ENCODE data around the gene JUN.
"Not testable (repeated sequence)": the region's sequence is repeated elsewhere in the genome, so short reads cannot be mapped to it uniquely, and the experiment has no call there.

JUN gene

GRCh38 chr1:58805716-58806571 is 22.1 kb upstream of the JUN start:
- no peak overlapping the region for H3K4me3 ChIP-seq (ENCODE audit: low read depth, low read length)
- DNase-seq (ENCODE audit: low read depth) = no peak
- TF ChIP-seq, protein P1, sequence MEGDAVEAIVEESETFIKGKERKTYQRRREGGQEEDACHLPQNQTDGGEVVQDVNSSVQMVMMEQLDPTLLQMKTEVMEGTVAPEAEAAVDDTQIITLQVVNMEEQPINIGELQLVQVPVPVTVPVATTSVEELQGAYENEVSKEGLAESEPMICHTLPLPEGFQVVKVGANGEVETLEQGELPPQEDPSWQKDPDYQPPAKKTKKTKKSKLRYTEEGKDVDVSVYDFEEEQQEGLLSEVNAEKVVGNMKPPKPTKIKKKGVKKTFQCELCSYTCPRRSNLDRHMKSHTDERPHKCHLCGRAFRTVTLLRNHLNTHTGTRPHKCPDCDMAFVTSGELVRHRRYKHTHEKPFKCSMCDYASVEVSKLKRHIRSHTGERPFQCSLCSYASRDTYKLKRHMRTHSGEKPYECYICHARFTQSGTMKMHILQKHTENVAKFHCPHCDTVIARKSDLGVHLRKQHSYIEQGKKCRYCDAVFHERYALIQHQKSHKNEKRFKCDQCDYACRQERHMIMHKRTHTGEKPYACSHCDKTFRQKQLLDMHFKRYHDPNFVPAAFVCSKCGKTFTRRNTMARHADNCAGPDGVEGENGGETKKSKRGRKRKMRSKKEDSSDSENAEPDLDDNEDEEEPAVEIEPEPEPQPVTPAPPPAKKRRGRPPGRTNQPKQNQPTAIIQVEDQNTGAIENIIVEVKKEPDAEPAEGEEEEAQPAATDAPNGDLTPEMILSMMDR (IDR thresholded peaks at IDR 0.05; ENCODE audit: low read depth, low read length) = no peak
- TF ChIP-seq MYC (IDR thresholded peaks at IDR 0.05; ENCODE audit: low read depth, low read length) (no peak), MAX (IDR thresholded peaks at IDR 0.05; ENCODE audit: low read depth, low read length) (no peak), POLR2A (IDR thresholded peaks at IDR 0.05; ENCODE audit: extremely low read depth, insufficient read length) (no peak)

- DNase-seq (ENCODE audit: low read depth) = no peak
- no peak overlapping the region for H3K4me3 ChIP-seq (ENCODE audit: low read depth, low read length)
- TF ChIP-seq MAX (IDR thresholded peaks at IDR 0.05; ENCODE audit: low read depth, low read length) (no peak), POLR2A (IDR thresholded peaks at IDR 0.05; ENCODE audit: extremely low read depth, insufficient read length) (no peak), MYC (IDR thresholded peaks at IDR 0.05; ENCODE audit: low read depth, low read length) (no peak)
- TF ChIP-seq, protein P1 (IDR thresholded peaks at IDR 0.05; ENCODE audit: low read depth, low read length) = no peak
These were observed 21.2 kb upstream of the JUN start for GRCh38 chr1:58804853-58805565.

DNA sequence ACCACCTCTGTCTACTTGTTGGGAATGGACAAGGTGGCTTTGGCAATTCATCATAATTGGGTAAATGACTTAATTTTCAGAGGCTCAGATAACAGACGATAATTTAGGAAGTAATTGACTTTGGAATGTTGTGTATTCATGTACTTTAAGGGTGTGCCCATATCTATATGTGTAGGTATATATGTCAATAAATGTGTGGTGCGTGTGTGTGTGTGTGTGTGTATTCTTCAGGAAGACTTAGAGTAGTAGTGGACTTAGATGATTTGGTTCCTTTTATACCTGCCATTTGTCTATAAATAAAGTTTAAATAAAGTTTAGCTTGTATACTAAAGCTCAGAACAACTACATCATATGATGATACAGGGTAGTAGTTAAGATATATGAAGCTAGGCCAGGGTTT is 20.0 kb upstream of the JUN start:
- H3K4me3 ChIP-seq (ENCODE audit: low read depth, low read length) = no peak overlapping the region
- TF ChIP-seq POLR2A (IDR thresholded peaks at IDR 0.05; ENCODE audit: extremely low read depth, insufficient read length) = no peak
- no peak for TF ChIP-seq MAX (IDR thresholded peaks at IDR 0.05; ENCODE audit: low read depth, low read length)
- TF ChIP-seq, protein P1 (IDR thresholded peaks at IDR 0.05; ENCODE audit: low read depth, low read length) = no peak
- no peak for TF ChIP-seq MYC (IDR thresholded peaks at IDR 0.05; ENCODE audit: low read depth, low read length)
- no peak for DNase-seq (ENCODE audit: low read depth)

- TF ChIP-seq POLR2A (IDR thresholded peaks at IDR 0.05; ENCODE audit: extremely low read depth, insufficient read length) = no peak
- TF ChIP-seq, protein P1 (IDR thresholded peaks at IDR 0.05; ENCODE audit: low read depth, low read length) = no peak
- no peak for TF ChIP-seq MAX (IDR thresholded peaks at IDR 0.05; ENCODE audit: low read depth, low read length)
- no peak for TF ChIP-seq MYC (IDR thresholded peaks at IDR 0.05; ENCODE audit: low read depth, low read length)
- no peak for DNase-seq (ENCODE audit: low read depth)
- no peak overlapping the region for H3K4me3 ChIP-seq (ENCODE audit: low read depth, low read length)
These were observed 19.0 kb upstream of the JUN start for GRCh38 chr1:58802640-58803399.

DNA sequence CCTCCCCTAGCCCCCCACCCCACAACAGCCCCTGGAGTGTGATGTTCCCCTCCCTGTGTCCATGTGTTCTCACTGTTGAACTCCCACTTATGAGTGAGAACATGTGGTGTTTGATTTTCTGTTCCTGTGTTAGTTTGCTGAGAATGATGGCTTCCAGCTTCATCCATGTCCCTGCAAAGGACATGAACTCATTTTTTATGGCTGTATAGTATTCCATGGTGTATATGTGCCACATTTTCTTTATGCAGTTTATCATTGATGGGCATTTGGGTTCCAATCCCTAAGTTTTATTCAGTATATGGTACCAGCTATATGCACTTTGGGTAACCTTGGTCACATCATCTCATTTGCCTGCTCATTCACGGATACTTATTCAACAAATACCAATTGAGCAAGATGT is 17.4 kb upstream of the JUN start:
- DNase-seq (ENCODE audit: low read depth); H3K4me3 ChIP-seq (ENCODE audit: low read depth, low read length): not testable (repeated sequence)

- no peak for DNase-seq (ENCODE audit: low read depth)
- TF ChIP-seq POLR2A (IDR thresholded peaks at IDR 0.05; ENCODE audit: extremely low read depth, insufficient read length) (no peak), MAX (IDR thresholded peaks at IDR 0.05; ENCODE audit: low read depth, low read length) (no peak), MYC (IDR thresholded peaks at IDR 0.05; ENCODE audit: low read depth, low read length) (no peak)
- TF ChIP-seq, protein P1 (IDR thresholded peaks at IDR 0.05; ENCODE audit: low read depth, low read length) = no peak
These were observed 15.8 kb upstream of the JUN start for GRCh38 chr1:58799650-58800049.

More at GRCh38 chr1:58799650-58800049, 15.8 kb upstream of the JUN start:
- H3K4me3 ChIP-seq (ENCODE audit: low read depth, low read length) = no peak overlapping the region
